IPS-20b (cell line): Measurements from ENCODE around the gene PRELID1.
"Not testable (repeated sequence)": the region's sequence is repeated elsewhere in the genome, so short reads cannot be mapped to it uniquely, and the experiment has no call there.

Experiments used
- H3K27ac ChIP-seq: one replicate; pipeline ENCODE4 v1.5.1; 2013; ENCODE audit warnings: low read length
- H3K27me3 ChIP-seq: 2 replicates; pipeline ENCODE4 v1.6.1; 2013; ENCODE audit warnings: mild to moderate bottlenecking, low read length, inconsistent platforms; ENCODE audit not compliant: insufficient read depth
- H3K36me3 ChIP-seq: 2 replicates; pipeline ENCODE4 v1.6.1; 2013; ENCODE audit warnings: low read depth, mild to moderate bottlenecking, inconsistent platforms, low read length, moderate library complexity; ENCODE audit not compliant: insufficient read depth
- H3K4me1 ChIP-seq: 2 replicates; pipeline ENCODE4 v1.6.1; 2013; ENCODE audit warnings: mild to moderate bottlenecking, control low read depth, inconsistent platforms, low read length, moderate library complexity; ENCODE audit not compliant: insufficient read depth
- H3K4me3 ChIP-seq: 2 replicates; pipeline ENCODE4 v1.5.1; 2013; ENCODE audit warnings: mild to moderate bottlenecking, low read length, inconsistent platforms
- H3K9ac ChIP-seq: 2 replicates; pipeline ENCODE4 v1.6.1; 2013; ENCODE audit warnings: low read depth, mild to moderate bottlenecking, inconsistent platforms, low read length, moderate library complexity
- H3K9me3 ChIP-seq: 2 replicates; pipeline ENCODE4 v1.6.1; 2013; ENCODE audit warnings: mild to moderate bottlenecking, low read depth, low read length, inconsistent platforms; ENCODE audit not compliant: insufficient read depth

Gene PRELID1

GRCh38 chr5:177333420-177334154 lies 30.0 kb downstream of the PRELID1 start:
- Histone ChIP-seq H3K36me3 (peaks cover 76% of the 10 kb centered on the region), H3K9me3 (no peaks in the 10 kb centered on the region), H3K27me3 (no peaks in the 10 kb centered on the region), H3K4me3 (no peak overlapping the region), H3K27ac (no peak overlapping the region), H3K4me1 (no peaks in the 10 kb centered on the region), H3K9ac (no peak overlapping the region)

- Histone ChIP-seq H3K9me3 (no peaks in the 10 kb centered on the region), H3K4me3 (no peak overlapping the region), H3K4me1 (no peaks in the 10 kb centered on the region), H3K36me3 (peaks cover 80% of the 10 kb centered on the region), H3K9ac (no peak overlapping the region), H3K27ac (no peak overlapping the region), H3K27me3 (no peaks in the 10 kb centered on the region)
Observed at GRCh38 chr5:177334155-177334551, 30.6 kb downstream of the PRELID1 start.

GRCh38 chr5:177334781-177335700 lies 31.4 kb downstream of the PRELID1 start:
- H3K27me3 ChIP-seq, result no peaks in the 10 kb centered on the region
- H3K4me1 ChIP-seq, result no peaks in the 10 kb centered on the region; the same call in 1 of the 2 replicates
- no peaks in the 10 kb centered on the region for H3K9me3 ChIP-seq
- H3K27ac ChIP-seq, result no peak overlapping the region
- H3K9ac ChIP-seq, result no peak overlapping the region
- no peak overlapping the region for H3K4me3 ChIP-seq
- H3K36me3 ChIP-seq, result peaks cover 76% of the 10 kb centered on the region

- no peaks in the 10 kb centered on the region; the same call in 1 of the 2 replicates for H3K4me1 ChIP-seq
- no peak overlapping the region for H3K9ac ChIP-seq
- no peaks in the 10 kb centered on the region for H3K9me3 ChIP-seq
- H3K4me3 ChIP-seq, result no peak overlapping the region
- peaks cover 70% of the 10 kb centered on the region for H3K36me3 ChIP-seq
- H3K27ac ChIP-seq, result no peak overlapping the region
- no peaks in the 10 kb centered on the region for H3K27me3 ChIP-seq
Observed at GRCh38 chr5:177335701-177336065, 32.1 kb downstream of the PRELID1 start.

GRCh38 chr5:177336112-177336511 lies 32.5 kb downstream of the PRELID1 start:
- no peaks in the 10 kb centered on the region for H3K9me3 ChIP-seq
- H3K27ac ChIP-seq, result no peak overlapping the region
- H3K4me3 ChIP-seq, result no peak overlapping the region
- no peaks in the 10 kb centered on the region; the same call in 1 of the 2 replicates for H3K4me1 ChIP-seq
- H3K27me3 ChIP-seq, result no peaks in the 10 kb centered on the region
- peaks cover 65% of the 10 kb centered on the region for H3K36me3 ChIP-seq
- H3K9ac ChIP-seq, result no peak overlapping the region

GRCh38 chr5:177336603-177337494 lies 33.2 kb downstream of the PRELID1 start:
- H3K4me3 ChIP-seq, result no peak overlapping the region
- H3K9me3 ChIP-seq, result no peaks in the 10 kb centered on the region
- no peak overlapping the region for H3K27ac ChIP-seq
- no peak overlapping the region for H3K9ac ChIP-seq
- no peaks in the 10 kb centered on the region for H3K27me3 ChIP-seq
- no peaks in the 10 kb centered on the region; the same call in 1 of the 2 replicates for H3K4me1 ChIP-seq
- peaks cover 65% of the 10 kb centered on the region for H3K36me3 ChIP-seq

GRCh38 chr5:177338251-177339106 lies 34.9 kb downstream of the PRELID1 start:
- no peak overlapping the region for H3K9ac ChIP-seq
- H3K36me3 ChIP-seq, result peaks cover 60% of the 10 kb centered on the region
- H3K9me3 ChIP-seq, result no peaks in the 10 kb centered on the region
- no peak overlapping the region for H3K27ac ChIP-seq
- H3K4me3 ChIP-seq, result no peak overlapping the region
- H3K27me3 ChIP-seq, result no peaks in the 10 kb centered on the region
- H3K4me1 ChIP-seq, result no peaks in the 10 kb centered on the region; the same call in 1 of the 2 replicates

- no peaks in the 10 kb centered on the region for H3K27me3 ChIP-seq
- H3K9me3 ChIP-seq, result no peaks in the 10 kb centered on the region
- no peak overlapping the region for H3K4me3 ChIP-seq
- peaks cover 56% of the 10 kb centered on the region for H3K36me3 ChIP-seq
- H3K27ac ChIP-seq, result no peak overlapping the region
- no peaks in the 10 kb centered on the region; the same call in 1 of the 2 replicates for H3K4me1 ChIP-seq
- no peak overlapping the region for H3K9ac ChIP-seq
Observed at GRCh38 chr5:177339107-177339638, 35.6 kb downstream of the PRELID1 start.

GRCh38 chr5:177343000-177343399 lies 39.4 kb downstream of the PRELID1 start:
- H3K9me3 ChIP-seq, H3K27me3 ChIP-seq, H3K27ac ChIP-seq, H3K4me3 ChIP-seq, H3K4me1 ChIP-seq, H3K9ac ChIP-seq: not testable (repeated sequence)
- peaks cover 36% of the 10 kb centered on the region for H3K36me3 ChIP-seq

GRCh38 chr5:177343777-177344176 lies 40.2 kb downstream of the PRELID1 start:
- Histone ChIP-seq H3K4me1 (no peaks in the 10 kb centered on the region; the same call in 1 of the 2 replicates), H3K27me3 (no peaks in the 10 kb centered on the region), H3K9me3 (no peaks in the 10 kb centered on the region), H3K9ac (no peak overlapping the region), H3K36me3 (peaks cover 35% of the 10 kb centered on the region), H3K27ac (no peak overlapping the region), H3K4me3 (no peak overlapping the region)
